NCI-H1092 (cell line): Measurements from ENCODE around the gene HS3ST2.
"Not testable (repeated sequence)": the region's sequence is repeated elsewhere in the genome, so short reads cannot be mapped to it uniquely, and the experiment has no call there.

Experiments
- DNase-seq: peaks from one replicate; lab custom pipeline; 2025; lab: John Stamatoyannopoulos, UW

HS3ST2 gene

DNA sequence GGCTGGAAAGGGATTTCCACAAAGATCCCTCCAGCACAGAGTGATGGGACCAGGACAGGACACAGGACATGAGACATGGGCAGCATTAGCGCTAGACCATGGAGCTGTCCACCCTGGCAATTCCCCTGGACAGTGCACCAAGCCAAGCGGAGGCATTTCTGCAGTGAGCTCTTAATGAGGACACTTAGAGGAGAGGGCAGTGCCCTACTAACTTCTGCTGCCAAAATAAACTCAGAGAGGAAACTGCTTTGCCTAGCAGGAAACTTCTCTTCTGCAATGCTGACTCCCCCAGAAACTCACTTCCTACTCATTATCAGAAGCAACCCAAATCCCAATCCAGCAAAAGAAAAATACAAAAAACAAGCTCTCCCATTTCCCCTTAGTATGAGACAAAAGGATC is 119.2 kb downstream of the HS3ST2 start:
- DNase-seq: no peak

GRCh38 chr16:22934786-22935185 is 120.8 kb downstream of the HS3ST2 start:
- DNase-seq: no peak

DNA sequence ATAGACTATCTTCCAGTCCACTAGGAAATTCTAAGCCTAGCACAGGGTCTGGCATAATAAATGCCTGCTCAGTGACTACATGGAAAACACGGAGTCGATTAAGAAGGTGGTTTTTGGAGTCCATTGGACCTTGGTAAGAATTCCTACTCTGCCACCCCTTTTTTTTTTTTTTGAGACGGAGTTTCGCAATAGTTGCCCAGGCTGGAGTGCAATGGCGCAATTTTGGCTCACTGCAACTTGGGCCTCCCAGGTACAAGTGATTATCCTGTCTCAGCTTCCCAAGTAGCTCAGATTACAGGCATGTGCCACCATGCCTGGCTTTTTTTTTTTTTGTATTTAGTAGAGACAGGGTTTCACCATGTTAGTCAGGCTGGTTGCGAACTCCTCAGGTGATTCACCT is 123.2 kb downstream of the HS3ST2 start:
- no peak for DNase-seq

- no peak for DNase-seq
Observed at GRCh38 chr16:22938647-22939046, 124.7 kb downstream of the HS3ST2 start.

DNA sequence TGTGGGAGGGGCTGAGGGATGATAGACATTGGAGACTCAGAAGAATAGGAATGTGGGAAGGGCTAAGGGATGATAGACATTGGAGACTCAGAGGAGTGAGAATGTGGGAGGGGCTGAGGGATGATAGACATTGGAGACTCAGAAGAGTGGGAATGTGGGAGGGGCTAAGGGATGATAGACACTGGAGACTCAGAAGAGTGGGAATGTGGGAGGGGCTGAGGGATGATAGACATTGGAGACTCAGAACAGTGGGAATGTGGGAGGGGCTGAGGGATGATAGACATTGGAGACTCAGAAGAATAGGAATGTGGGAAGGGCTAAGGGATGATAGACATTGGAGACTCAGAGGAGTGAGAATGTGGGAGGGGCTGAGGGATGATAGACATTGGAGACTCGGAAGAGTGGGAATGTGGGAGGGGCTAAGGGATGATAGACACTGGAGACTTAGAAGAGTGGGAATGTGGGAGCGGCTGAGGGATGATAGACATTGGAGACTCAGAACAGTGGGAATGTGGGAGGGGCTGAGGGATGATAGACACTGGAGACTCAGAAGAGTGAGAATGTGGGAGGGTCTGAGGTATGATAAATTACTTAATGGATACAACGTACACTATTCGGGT is 125.9 kb downstream of the HS3ST2 start:
- not testable (repeated sequence) for DNase-seq

DNA sequence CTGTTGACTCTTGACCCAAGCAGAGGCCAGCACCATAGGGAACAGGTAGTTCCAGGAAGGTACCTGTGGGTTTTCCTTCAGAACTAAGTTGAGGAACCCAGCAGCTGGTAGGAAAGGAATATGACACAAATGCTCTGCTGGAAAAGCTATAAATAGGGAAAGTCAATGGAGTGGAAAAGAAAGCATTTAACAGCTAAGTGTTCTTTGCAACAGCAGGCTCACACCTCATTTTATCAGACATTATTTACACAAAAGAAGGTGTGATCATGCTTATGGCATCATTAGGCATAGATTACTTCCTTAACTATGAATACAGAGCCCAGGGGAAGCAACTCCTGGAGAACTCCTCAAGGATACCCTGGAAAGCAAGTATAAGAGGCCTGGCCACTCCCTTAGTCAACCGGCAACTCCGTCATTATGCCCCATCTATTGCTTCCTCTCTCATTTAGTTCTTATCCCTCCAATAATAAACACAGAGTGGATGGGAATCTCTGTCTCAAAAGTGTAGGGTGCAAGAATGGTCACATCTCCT is 128.1 kb downstream of the HS3ST2 start:
- DNase-seq: no peak

DNA sequence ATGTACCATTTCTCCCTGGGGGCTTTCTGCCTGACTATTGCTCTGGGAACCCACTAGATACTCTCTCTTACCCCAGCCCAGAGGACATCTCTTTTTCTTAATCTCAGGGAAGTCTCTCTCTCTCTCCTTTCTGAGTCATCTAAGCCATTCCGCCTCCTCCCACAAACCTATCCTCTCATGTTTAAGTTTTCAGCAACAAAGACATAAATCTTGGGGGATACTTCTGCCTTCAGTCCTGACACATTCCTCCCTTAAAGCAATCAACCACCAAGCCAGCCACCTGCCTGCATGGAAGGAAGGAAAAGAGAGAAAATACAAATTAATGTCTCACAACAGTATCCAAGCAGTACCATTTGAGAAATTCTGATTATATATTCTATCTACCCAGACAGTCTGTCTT is 128.8 kb downstream of the HS3ST2 start:
- DNase-seq: no peak

DNA sequence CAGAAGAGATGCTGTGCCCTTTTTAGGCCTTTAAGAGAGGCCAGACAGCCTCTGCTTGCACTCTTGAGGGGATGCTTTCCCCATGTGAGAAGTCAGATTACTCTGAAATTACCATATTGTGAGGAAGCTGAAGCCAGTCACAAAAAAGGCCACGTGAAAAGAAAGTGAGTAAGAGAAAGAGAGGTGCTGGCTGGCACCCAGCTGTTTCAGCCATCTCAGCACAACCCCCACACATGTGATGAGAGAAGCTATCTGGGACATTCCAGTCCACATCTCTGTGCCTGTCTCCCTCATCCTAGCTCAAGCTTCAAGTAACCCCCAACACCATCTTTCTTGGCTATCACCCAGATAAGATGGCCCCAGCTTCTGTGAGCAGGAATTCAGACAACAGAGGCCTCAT is 131.4 kb downstream of the HS3ST2 start:
- no peak for DNase-seq

DNA sequence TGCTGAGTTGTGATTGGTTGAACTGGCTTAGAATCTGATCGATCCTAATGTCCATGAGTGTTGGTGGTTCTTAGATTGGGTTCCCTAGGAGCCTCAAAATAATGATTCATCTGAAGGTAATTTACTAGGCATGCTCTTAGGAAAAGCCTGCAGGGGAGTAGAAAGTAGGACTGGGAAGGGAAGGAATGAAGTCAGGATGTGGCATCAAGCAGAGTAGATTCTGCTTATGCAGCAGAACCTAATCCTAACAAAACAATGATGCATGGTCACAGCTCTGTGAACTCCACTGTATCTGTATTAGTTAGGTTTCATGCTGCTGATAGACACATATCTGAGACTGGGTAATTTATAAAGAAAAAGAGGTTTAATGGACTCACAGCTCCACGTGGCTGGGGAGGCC is 132.5 kb downstream of the HS3ST2 start:
- no peak for DNase-seq

GRCh38 chr16:22948058-22948602 is 134.2 kb downstream of the HS3ST2 start:
- DNase-seq: no peak

- DNase-seq: peak; percentile 47
Observed at GRCh38 chr16:22948603-22949368, 134.8 kb downstream of the HS3ST2 start.

DNA sequence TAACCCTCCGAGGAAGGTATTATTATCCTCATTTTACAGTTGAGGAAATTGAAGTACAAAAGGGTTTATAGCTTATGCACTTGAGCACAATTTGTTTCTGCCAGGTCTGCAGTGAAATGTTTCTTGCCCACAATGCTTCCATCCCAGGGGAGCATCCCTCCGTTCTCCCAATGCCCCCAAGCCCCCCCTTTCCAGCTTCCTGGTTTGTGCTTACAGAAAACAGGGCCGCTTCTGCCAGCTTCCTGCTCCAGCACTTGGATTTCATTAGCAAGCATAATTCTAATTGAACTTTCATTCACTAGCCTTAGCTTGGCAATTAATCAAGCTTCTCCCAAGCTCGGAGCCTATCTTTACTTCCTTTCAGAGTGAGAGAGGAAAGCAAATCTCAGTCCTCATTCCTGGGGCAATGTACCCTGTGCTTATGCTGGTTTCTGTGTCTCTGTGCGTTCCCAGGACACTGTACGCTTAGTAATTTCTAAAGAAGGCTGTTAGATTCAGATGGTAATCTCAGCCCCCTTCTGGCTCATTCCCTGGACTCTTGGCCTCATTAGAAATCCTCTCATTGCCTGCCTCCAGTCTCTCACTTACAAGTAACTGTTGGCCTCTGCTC is 141.6 kb downstream of the HS3ST2 start:
- no peak for DNase-seq

- no peak for DNase-seq
Observed at GRCh38 chr16:22961206-22961605, 147.2 kb downstream of the HS3ST2 start.

GRCh38 chr16:22962905-22963304 is 148.9 kb downstream of the HS3ST2 start:
- no peak for DNase-seq
